ENCODE data around the gene NOCT.
"Not testable (repeated sequence)": the region's sequence is repeated elsewhere in the genome, so short reads cannot be mapped to it uniquely, and the experiment has no call there.

Gene NOCT, protein sequence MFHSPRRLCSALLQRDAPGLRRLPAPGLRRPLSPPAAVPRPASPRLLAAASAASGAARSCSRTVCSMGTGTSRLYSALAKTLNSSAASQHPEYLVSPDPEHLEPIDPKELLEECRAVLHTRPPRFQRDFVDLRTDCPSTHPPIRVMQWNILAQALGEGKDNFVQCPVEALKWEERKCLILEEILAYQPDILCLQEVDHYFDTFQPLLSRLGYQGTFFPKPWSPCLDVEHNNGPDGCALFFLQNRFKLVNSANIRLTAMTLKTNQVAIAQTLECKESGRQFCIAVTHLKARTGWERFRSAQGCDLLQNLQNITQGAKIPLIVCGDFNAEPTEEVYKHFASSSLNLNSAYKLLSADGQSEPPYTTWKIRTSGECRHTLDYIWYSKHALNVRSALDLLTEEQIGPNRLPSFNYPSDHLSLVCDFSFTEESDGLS
- 3.0 to 33.7 (median 26.2) reads per million in 3 experiments for total RNA-seq

GRCh38 chr4:139015269-139015947 is at the start of gene NOCT:
Gene NOCT (plus strand): TSS chr4:139015781. CDS start chr4:139015982, 201 bp downstream.
- peak; percentile 92 for DNase-seq

DNA sequence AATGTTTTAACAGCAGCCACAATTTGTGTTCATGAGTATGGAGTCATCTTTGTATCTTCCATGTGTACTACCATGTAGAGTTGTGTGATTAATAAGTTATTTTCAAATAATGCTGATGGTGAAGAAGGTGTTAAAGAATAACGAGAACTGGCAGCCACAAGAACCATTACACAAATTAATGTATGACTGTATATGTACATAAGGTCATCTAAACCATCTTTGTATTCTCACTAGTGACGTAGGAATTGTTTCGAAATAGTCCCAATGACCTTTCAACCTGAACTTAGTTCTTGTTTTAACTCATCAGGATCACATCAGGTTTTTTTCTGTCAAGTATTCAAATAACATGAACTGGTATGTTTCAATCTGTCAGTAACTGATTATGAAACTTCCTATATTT is 48.3 kb upstream of the NOCT start:
- no peak for DNase-seq

DNA sequence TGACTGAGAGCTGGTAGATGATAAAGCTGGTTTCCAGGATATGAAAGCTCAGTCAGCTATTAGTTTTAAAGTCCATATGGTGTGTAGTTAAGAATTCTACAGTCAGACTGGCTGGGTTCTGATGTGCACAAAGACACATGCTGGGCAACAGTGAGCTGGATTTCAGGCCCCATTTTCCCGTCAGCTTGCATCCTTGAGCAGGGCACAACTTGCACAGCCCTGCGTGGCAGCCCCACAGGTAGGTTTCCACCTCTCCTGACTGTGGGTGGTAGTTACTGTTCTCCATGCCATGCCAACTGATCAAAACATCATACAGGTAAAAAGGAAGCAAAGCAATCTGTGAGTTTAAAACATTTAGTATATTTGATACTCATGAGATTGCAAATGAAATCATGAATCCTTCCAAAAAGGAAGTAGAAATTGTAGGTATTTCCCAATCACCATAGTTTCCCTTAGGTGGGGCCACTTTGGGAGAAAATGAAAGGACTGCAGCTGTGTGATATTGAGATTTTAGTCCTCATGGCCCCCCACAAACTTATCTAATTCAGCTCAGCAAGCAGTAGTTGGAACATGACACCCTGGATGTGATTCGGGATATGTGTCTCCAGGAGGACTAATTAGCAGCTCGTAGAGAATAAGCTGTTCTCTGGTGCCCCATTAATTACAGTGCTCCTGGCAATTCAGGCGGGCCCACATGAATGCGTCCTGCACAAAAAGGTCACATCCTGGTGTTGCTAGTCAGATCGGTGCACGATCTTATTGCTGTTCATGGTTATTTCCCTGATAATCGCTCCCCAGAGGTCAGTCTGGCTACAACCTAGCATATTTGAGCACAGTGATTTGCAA is 42.4 kb upstream of the NOCT start:
- DNase-seq, result no peak

GRCh38 chr4:138975225-138975624 is 40.4 kb upstream of the NOCT start:
- no peak for DNase-seq

- no peak for DNase-seq
Observed at GRCh38 chr4:138976526-138976925, 39.1 kb upstream of the NOCT start.

DNA sequence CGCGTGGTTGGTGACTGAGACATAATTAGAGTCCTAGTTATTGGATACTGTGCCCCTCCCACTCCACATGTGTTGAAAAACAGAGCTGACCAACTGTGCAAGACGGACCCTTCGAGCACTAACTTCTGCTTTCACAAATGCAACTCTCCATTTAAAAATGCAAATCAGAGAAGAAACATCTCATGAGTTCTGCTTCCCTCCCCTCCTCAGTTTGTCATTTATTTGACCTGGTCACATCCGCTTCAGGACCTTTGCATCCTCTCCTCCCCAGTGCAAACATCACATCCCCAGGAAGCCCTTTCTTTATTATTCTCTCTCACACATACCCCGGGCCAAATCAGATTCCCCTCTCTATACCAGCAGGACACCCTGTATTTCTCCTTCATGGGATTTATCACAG is 38.1 kb upstream of the NOCT start:
- no peak for DNase-seq

- DNase-seq, result no peak
Observed at GRCh38 chr4:138978028-138978585, 37.5 kb upstream of the NOCT start.

DNA sequence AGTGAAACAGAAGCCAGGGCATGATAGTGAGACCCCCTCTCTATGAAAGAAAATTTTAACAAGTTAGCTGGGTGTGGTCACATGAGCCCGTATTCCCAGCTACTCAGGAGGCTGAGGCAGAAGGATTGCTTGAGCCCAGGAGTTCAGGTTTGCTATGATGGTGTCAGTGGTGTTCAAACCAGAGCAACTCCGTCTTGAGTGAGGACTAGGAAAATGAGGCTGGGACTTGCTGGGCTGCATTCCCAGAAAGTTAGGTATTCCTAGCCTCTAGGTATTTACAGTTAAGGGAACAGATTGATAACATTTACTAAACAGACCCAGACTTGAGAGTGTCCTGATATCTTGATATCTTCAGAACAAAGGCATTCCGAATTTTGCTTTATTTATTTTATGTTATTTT is 37.0 kb upstream of the NOCT start:
- DNase-seq, result no peak

- no peak for DNase-seq
Observed at GRCh38 chr4:138979742-138980141, 35.8 kb upstream of the NOCT start.

DNA sequence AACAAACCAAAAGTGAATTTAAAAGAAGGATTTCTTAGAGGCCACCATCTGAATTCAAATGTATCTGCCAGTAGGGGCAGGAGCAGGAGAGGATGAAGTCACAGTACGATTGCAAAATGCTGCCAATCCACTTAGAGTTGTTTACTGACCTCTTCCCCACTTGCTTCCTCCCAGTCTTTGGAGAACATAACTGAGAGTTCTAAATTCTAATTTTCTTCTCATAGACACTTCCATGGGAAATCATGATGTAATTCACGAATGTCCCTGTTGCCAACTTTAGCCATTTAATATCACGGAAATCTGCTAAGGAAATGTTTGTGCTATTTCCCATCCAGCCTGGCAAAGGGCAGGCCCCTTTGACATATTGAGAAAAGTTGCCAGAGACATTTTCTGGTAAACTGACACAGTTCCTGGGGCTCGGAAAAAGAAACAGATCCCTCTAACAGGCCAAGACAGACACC is 33.6 kb upstream of the NOCT start:
- no peak for DNase-seq

DNA sequence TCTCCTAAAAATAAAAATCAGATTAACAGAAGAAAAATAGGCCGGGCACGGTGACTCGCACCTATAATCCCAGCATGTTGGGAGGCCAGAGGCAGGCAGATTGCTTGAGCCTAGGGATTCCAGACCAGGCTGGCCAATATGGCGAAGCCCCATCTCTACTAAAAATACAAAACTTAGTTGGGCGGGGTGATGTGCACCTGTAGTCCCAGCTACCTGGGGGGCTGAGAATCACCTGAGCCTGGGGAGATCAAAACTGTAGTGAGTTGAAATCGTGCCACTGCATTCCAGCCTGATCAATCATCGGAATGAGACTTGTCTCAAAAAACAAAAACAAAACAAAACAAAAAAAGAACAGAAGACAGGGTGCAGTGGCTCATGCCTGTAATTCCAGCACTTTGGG is 32.8 kb upstream of the NOCT start:
- DNase-seq, result no peak

DNA sequence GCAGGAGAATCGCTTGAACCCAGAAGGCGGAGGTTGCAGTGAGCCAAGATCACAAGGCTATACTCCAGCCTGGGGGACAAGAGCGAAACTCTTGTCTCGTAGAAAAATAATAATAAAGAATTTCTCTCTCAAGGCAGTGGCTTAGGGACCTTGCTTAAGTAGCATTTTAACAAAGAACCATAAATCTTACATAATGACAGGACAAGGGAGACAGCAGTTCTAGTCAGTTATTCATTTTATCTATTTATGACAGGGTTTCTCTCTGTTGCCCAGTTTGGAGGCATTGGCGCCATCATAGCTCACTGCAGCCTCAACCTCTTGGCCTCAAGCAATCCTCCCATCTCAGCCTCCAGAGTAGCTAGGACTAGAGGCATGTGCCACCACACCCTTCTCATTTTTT is 31.9 kb upstream of the NOCT start:
- DNase-seq, result no peak

DNA sequence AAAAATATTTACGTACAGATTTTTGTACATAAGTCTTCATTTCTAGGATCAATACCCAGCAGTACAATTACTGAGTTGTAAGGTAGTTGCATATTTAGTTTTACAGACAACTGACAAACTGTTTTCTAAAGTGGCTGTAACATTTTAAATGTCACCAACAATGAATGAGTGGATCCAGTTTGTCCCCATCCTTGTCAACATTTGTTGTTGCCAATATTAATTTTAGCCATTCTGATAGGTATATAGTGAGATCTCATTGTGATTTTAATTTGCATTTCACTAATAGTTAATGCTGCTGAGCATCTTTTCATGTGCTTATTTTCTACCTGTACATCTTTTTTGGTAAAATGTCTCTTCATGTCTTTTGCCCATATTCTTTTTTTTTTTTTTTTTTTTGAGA is 30.9 kb upstream of the NOCT start:
- DNase-seq, result no peak

- DNase-seq, result no peak
Observed at GRCh38 chr4:138992676-138993075, 22.9 kb upstream of the NOCT start.

DNA sequence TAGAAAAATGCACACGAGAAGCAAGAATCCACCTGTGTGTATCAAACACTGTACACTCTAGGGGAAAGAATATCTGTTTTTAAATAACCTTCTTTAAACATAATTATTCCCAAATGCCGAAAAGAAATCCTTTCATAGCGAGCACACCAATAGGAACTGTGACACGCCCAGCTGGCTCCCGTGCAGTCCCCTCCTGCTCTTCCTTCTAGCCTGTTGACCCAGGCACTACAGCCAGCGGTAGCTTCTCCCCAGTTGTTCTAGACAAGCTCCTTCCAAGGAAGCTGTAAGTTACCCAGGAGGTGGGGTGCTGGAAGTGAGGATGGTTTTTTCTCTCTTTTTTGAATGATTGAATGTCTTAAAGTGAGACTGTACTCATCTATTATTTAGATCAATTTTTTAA is 19.5 kb upstream of the NOCT start:
- DNase-seq, result no peak

DNA sequence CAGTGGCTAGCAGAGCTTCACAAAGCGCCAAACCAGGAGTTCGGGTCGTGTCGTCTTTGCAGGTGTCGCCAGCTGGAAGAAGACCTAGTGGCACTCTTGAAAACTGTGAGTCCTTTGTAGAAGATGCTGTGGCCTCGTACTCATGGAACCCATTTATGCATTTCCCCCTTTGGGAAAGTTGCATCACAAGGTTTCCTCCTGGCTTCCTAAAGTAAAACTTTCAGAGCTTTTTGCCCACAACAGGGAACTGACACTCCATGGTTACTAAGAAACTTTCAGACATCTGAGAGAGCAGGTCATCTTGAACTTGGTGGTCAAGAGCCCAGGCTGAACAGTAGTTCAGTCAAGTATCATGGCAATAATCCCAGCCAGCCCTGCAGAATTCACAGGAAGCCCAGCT is 15.9 kb upstream of the NOCT start:
- DNase-seq, result no peak

GRCh38 chr4:139000134-139000533 is 15.4 kb upstream of the NOCT start:
- not testable (repeated sequence) for DNase-seq

DNA sequence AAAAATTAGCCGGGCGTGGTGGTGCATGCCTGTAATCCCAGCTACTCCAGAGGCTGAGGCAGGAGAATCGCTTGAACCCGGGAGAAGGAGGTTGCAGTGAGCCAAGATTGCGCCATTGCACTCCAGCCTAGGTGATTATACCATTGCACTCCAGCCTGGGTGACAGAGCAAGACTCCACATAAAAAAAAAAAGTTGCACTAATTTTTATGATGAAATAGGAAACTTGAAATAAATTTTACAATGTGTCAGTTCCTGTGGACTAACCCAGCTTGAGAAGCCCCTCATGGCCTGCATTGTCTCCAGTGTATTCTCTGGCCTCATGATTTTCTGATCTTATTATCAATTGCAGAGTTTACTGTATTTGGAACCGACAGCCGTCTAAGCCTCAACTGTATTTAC is 14.2 kb upstream of the NOCT start:
- DNase-seq, result not testable (repeated sequence)

- not testable (repeated sequence) for DNase-seq
Observed at GRCh38 chr4:139003668-139004067, 11.9 kb upstream of the NOCT start.

DNA sequence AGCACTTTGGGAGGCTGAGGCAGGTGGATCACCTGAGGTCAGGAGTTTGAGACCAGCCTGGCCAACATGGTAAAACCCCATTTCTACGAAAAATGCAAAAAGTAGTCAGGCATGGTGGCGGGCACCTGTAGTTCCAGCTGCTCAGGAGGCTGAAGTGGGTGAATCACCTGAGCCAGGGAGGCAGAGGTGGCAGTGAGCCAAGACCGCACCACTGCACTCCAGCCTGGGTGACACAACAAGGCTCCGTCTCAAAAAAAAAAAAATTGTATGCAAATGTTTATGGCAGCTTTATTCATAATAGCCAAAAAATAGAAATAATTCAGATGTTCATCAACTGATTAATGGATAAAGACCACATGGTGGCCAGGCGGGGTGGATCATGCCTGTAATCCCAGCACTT is 9.8 kb upstream of the NOCT start:
- DNase-seq, result no peak

DNA sequence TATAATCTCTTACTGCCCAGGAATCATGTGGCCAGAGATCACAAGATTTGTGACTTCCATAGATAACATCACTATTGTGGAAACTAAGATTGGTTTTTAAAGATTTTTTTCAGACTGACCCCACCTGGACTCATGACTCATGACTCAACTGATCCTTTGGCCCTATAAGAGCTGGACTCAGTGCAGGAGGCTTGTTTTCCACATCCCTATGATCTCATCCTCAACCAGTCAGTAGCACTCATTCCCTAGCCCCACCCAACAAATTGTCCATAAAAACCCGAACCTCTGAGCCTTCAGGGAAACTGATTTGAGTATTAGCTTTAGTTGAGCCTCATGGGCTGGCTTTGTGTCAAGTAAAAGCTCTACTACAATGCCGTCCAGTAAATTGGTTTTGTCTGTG is 7.9 kb upstream of the NOCT start:
- DNase-seq, result no peak

DNA sequence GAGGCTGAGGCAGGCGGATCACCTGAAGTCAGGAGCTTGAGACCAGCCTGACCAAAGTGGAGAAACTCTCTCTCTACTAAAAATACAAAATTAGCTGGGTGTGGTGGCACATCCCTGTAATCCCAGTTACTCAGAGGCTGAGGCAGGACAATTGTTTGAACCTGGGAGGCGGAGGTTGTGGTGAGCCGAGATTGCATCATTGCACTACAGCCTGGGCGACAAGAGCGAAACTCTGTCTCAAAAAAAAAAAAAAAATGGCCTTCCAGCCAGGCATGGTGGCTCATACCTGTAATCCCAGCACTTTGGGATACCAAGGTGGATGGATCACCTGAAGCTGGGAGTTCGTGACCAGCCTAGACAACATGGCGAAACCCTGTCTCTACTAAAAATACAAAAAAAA is 7.3 kb upstream of the NOCT start:
- DNase-seq, result not testable (repeated sequence)

DNA sequence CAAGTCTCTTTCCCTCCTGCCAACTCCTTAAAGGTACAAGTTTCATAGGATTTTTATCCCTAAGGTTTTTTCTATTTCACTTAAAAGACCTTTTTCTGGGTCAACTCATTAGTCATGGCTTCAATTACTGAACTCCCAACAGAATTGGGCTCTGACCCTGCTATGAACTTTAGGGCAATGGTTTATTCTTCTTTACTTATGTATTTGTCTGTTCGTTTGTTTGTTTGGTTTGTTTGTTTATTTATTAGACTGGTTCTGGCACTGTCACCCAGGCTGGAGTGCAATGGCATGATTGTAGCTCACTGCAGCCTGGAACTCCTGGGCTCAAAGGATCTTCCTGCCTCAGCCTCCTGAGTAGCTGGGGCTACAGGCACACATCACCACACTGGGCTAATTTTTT is 5.9 kb upstream of the NOCT start:
- no peak for DNase-seq
